K562 (cell line): Measurements from ENCODE around the gene TNFAIP8L2. TPM values are rescaled to one million over a fixed set of nuclear protein-coding genes. Genes with fewer than 3 reads are reported as not detected.

ENCODE experiments used
- ATAC-seq: fragments of 200-7000 bp; cut with Tn5 transposase; 3 replicates; pipeline ENCODE4 v1.9.1; 2020; ENCODE audit warnings: moderate library complexity
- BruUV-seq: library from RNA; stranded (reverse); fragments of 400-500 nt; replicated peaks from 2 replicates; lab custom pipeline; 2021; lab: Mats Ljungman, UMichigan
- CTCF ChIA-PET: fragments of 300-600 bp; formaldehyde crosslinking; extraction: SDS; loops from one replicate; lab custom pipeline; 2021; ENCODE audit warnings: low intra/inter-chr PET ratio; lab: Yijun Ruan, JAX
- POLR2A ChIA-PET: fragments of 300-600, 350-650 bp; sonication (Branson Sonifier 250); formaldehyde crosslinking; extraction: SDS; loops from one replicate; lab custom pipeline; 2021; ENCODE audit warnings: antibody characterized with exemption, inconsistent platforms; lab: Yijun Ruan, JAX
- DNase-seq, 4 experiments: peaks; one replicate each; pipeline versions ENCODE4 v3.0.0 to v3.0.0-alpha.2; 2011 to 2018; ENCODE audit warnings: low spot score in 3 of 4, mixed read lengths in 3 of 4; ENCODE audit errors: extremely low read depth in 1 of 4
- FAIRE-seq: peaks from 2 replicates; lab custom pipeline; 2011; peaks lifted over from hg19 to GRCh38; lab: Jason Lieb, UNC
- H2AFZ ChIP-seq: 2 replicates; pipeline ENCODE4 v1.6.0; 2011; ENCODE audit warnings: low read depth, low read length, control low read depth, inconsistent platforms
- H3K27ac ChIP-seq: fragments of 200-600 bp; 3 replicates; pipeline ENCODE4 v1.8.0; 2011; ENCODE audit warnings: low read depth, mild to moderate bottlenecking, control low read depth, inconsistent platforms, low read length, moderate library complexity, mixed read lengths; ENCODE audit errors: extremely low read depth
- H3K27me3 ChIP-seq, 2 experiments: fragments of 300-600 bp in 1 of 2; 2 replicates in 1 of 2; 3 replicates in 1 of 2; pipeline versions ENCODE4 v1.6.0 to v1.8.0; 2011; ENCODE audit warnings: inconsistent platforms in 2 of 2, low read length in 2 of 2, mild to moderate bottlenecking in 1 of 2, mixed read lengths in 1 of 2, moderate library complexity in 1 of 2; ENCODE audit not compliant: control insufficient read depth in 2 of 2, insufficient read depth in 2 of 2
- H3K36me3 ChIP-seq: fragments of 300-600 bp; 3 replicates; pipeline ENCODE4 v1.8.0; 2011; ENCODE audit warnings: mild to moderate bottlenecking, low read length, inconsistent platforms; ENCODE audit not compliant: control insufficient read depth, insufficient read depth
- H3K4me1 ChIP-seq, 2 experiments: fragments of 200-600 bp in 1 of 2; replicated peaks in 1 of 2; 2 replicates in 1 of 2; 3 replicates in 1 of 2; pipeline versions ENCODE4 v1.5.1 to v1.8.0; 2011; ENCODE audit warnings: inconsistent platforms in 2 of 2, low read length in 2 of 2, mild to moderate bottlenecking in 1 of 2, mixed read lengths in 1 of 2, moderate library complexity in 1 of 2; ENCODE audit not compliant: control insufficient read depth in 2 of 2, insufficient read depth in 2 of 2
- H3K4me2 ChIP-seq: 2 replicates; pipeline ENCODE4 v1.6.1; 2011; ENCODE audit warnings: low read length, control low read depth, inconsistent platforms, mixed read lengths; ENCODE audit not compliant: insufficient read depth
- H3K4me3 ChIP-seq: fragments of 200-600 bp; sonication (generic), shearing (Covaris generic); 2 replicates; pipeline ENCODE4 v1.5.1; 2016; ENCODE audit warnings: control low read depth, inconsistent platforms
- H3K79me2 ChIP-seq: fragments of 200-600 bp; 3 replicates; pipeline ENCODE4 v1.8.0; 2011; ENCODE audit warnings: low read length, inconsistent platforms; ENCODE audit not compliant: control insufficient read depth, insufficient read depth
- H3K9ac ChIP-seq, 2 experiments: 2 replicates each; pipeline versions ENCODE4 v1.6.0 to v1.6.1; 2011; ENCODE audit warnings: low read depth in 2 of 2, low read length in 2 of 2, control low read depth in 1 of 2, inconsistent platforms in 1 of 2, mild to moderate bottlenecking in 1 of 2, mixed read lengths in 1 of 2; ENCODE audit not compliant: insufficient read depth in 1 of 2
- H3K9me1 ChIP-seq: one replicate; pipeline ENCODE4 v1.6.0; 2011; ENCODE audit warnings: inconsistent platforms, mild to moderate bottlenecking, low read length, moderate library complexity; ENCODE audit not compliant: control insufficient read depth, insufficient read depth
- H3K9me3 ChIP-seq: replicated peaks from 2 replicates; pipeline ENCODE4 v1.5.1; 2011; ENCODE audit warnings: low read depth, low read length, inconsistent platforms; ENCODE audit not compliant: control insufficient read depth, insufficient read depth
- H4K20me1 ChIP-seq: replicated peaks from 2 replicates; pipeline ENCODE4 v1.6.1; 2011; ENCODE audit warnings: low read length, inconsistent platforms, mixed read lengths; ENCODE audit not compliant: control insufficient read depth, insufficient read depth
- EZH2 ChIP-seq: IDR thresholded peaks from 2 replicates; pipeline ENCODE4 v1.6.1; 2012; ENCODE audit warnings: low read depth, mild to moderate bottlenecking, inconsistent platforms, low read length, borderline replicate concordance
- FOSL1 ChIP-seq: fragments of 200-800 bp; sonication (Bioruptor generic); conservative IDR thresholded peaks from 2 replicates; pipeline ENCODE4 v1.6.1; 2016; ENCODE audit warnings: missing genetic modification characterization, missing compliant biosample characterization
- HDAC6 ChIP-seq: IDR thresholded peaks from 2 replicates; pipeline ENCODE4 v1.6.1; 2012; ENCODE audit warnings: low read depth, mild to moderate bottlenecking, control low read depth, inconsistent platforms, low read length, moderate library complexity
- MITF ChIP-seq: IDR thresholded peaks from 2 replicates; pipeline ENCODE4 v1.6.1; 2014; ENCODE audit warnings: antibody characterized with exemption
- MTA3 ChIP-seq: fragments of 450-650 bp; formaldehyde crosslinking; IDR thresholded peaks from 2 replicates; pipeline ENCODE4 v1.6.1; 2017; ENCODE audit warnings: mild to moderate bottlenecking, borderline replicate concordance
- NRF1 ChIP-seq, 2 experiments: fragments of 450-650 bp; IDR thresholded peaks in 1 of 2; conservative IDR thresholded peaks in 1 of 2; 2 replicates each; pipeline ENCODE4 v1.6.1; 2014; ENCODE audit warnings: mild to moderate bottlenecking in 2 of 2
- ZNF174 ChIP-seq: fragments of 250-450 bp; sonication (Bioruptor Pico); IDR thresholded peaks from 2 replicates; pipeline ENCODE4 v1.4.0; 2020; ENCODE audit warnings: mild to moderate bottlenecking
- ZNF444 ChIP-seq: fragments of 250-450 bp; sonication (Bioruptor Pico); IDR thresholded peaks from 2 replicates; pipeline ENCODE4 v1.4.0; 2020; ENCODE audit warnings: mild to moderate bottlenecking, moderate library complexity
- WGBS: fragments of 100-300 bp; shearing (Covaris generic); methylation state at CpG from one replicate; pipeline ENCODE4 v1.1.6; 2016; ENCODE audit warnings: low coverage, mixed read lengths; ENCODE audit not compliant: insufficient coverage; ENCODE audit errors: missing lambda C conversion rate; 5-methylcytosine and 5-hydroxymethylcytosine counted together
- in situ Hi-C: fragments of 300-500 bp; cut with MboI; formaldehyde crosslinking; loops from 4 replicates; pipeline ENCODE4 v1.15.0; 2018; ENCODE audit warnings: inconsistent platforms, mixed read lengths
- intact Hi-C: fragments of 100-400 bp; cut with micrococcal nuclease; formaldehyde crosslinking; loops from 2 replicates; pipeline ENCODE4 v1.14.2; 2022
- polyA plus RNA-seq, 8 experiments: library from polyadenylated mRNA; depleted of rRNA in 4 of 8; stranded (reverse) in 5 of 8; unstranded in 3 of 8; fragments of >200 nt; fragmentation: Nextera tagmentation in 2 of 8; fragmentation: Illumina TruSeq in 1 of 8; extraction: Ambion mirVana in 2 of 8; extraction: Trizol in 1 of 8; gene quantifications; 2 replicates each; pipeline versions ENCODE4 v1.2.1 to v1.2.3, GENCODE V29; 2011 to 2014; ENCODE audit warnings: inconsistent platforms in 1 of 8, missing spikeins in 1 of 8
- total RNA-seq, 7 experiments: library from RNA; depleted of rRNA in 6 of 7; stranded (reverse); fragments of >200 nt in 6 of 7; fragmentation: Illumina TruSeq in 2 of 7; extraction: Trizol in 2 of 7; gene quantifications; 2 replicates each; pipeline versions ENCODE4 v1.2.1 to v1.2.3, GENCODE V29; 2011 to 2021; ENCODE audit warnings: low replicate concordance in 1 of 7

Gene TNFAIP8L2
- total and polyA plus RNA-seq, 9 of the 15 experiments (the other 6 are each of a cell fraction or from before 2014, with no cell fraction given): 0.05 to 1.7 (median 0.52) TPM

DNA sequence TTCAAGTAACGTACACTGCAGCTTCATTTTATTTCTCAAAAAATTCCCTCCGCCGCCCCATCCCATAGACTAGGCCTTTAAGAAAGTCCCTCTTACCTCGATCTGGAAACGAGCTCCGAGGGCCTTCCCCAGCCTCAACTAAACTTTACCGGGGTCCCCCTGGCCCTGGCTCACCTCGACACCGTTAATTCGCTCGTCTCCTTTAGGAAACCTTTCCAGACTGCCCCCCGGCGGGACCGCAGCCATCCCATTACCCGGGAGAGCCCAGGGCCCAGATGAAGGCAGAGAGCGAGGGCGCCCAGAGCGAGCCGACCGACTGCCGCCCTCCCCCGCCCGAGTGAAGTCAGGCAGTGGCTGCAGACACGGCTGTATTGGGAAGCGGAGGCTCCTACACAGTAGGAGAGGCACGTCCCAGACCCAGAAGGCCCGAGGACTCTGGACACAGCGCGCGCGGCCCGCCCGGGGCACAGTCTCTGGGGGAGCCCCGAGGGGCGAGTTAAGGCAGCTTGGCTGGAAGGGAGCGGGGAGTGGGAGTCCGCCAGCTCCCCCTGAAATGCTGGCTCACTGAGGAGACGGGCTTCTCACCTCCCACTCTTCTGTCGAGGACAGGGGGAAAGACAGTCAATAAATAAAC lies 24.6 kb upstream of the TNFAIP8L2 start:
- H2AFZ ChIP-seq: no peak overlapping the region
- DNase-seq (peak in 1 of 4 experiments; percentile 6), FAIRE-seq (no peak), ATAC-seq (no peak)
- H3K36me3 ChIP-seq: no peaks in the 10 kb centered on the region
- WGBS: 72% methylated on average over 26 of the region's 39 CpGs
- peaks cover 0 to 20% of the 10 kb centered on the region in 2 experiments; a peak in 2 of 5 replicates for H3K4me1 ChIP-seq
- no peaks in the 10 kb centered on the region for H3K9me1 ChIP-seq
- BruUV-seq: no TSS peak
- H4K20me1 ChIP-seq: no peaks in the 10 kb centered on the region
- ChIA-PET POLR2A (interaction anchor here (0.7 to 1.7 kb wide), 5 partner anchors 12 to 62 kb away, joined by 3 to 6 read pairs (median 3); no protein-coding TSS in a partner anchor), CTCF (no interaction called here)
- no peak overlapping the region for H3K9ac ChIP-seq
- intact Hi-C loops (no loop called here), in situ Hi-C loops (no loop called here)
- TF ChIP-seq MTA3 (no peak), NRF1 (conservative IDR thresholded peaks at IDR 0.05 in 1 of 2, IDR thresholded peaks at IDR 0.05 in 1 of 2) (no peak), EZH2 (no peak), ZNF174 (CRISPR knock-in tag) (no peak), FOSL1 (tag) (no peak), ZNF444 (CRISPR knock-in tag) (no peak), HDAC6 (no peak), MITF (no peak)
- H3K79me2 ChIP-seq: no peaks in the 10 kb centered on the region
- no peaks in the 10 kb centered on the region for H3K27me3 ChIP-seq
- H3K4me3 ChIP-seq: no peak overlapping the region
- no peaks in the 10 kb centered on the region for H3K9me3 ChIP-seq
- no peak overlapping the region for H3K4me2 ChIP-seq
- no peak overlapping the region for H3K27ac ChIP-seq
